K562 (cell line): ENCODE results near the gene NEURL1. TPM values are rescaled to one million over a fixed set of nuclear protein-coding genes. Genes with fewer than 3 reads are reported as not detected.

Source experiments
- ATAC-seq: fragments of 200-7000 bp; cut with Tn5 transposase; 3 replicates; pipeline ENCODE4 v1.9.1; 2020; ENCODE audit warnings: moderate library complexity
- BruUV-seq: library from RNA; stranded (reverse); fragments of 400-500 nt; replicated peaks from 2 replicates; lab custom pipeline; 2021; lab: Mats Ljungman, UMichigan
- CTCF ChIA-PET: fragments of 300-600 bp; formaldehyde crosslinking; extraction: SDS; loops from one replicate; lab custom pipeline; 2021; ENCODE audit warnings: low intra/inter-chr PET ratio; lab: Yijun Ruan, JAX
- POLR2A ChIA-PET: fragments of 300-600, 350-650 bp; sonication (Branson Sonifier 250); formaldehyde crosslinking; extraction: SDS; loops from one replicate; lab custom pipeline; 2021; ENCODE audit warnings: antibody characterized with exemption, inconsistent platforms; lab: Yijun Ruan, JAX
- DNase-seq, 4 experiments: peaks; one replicate each; pipeline versions ENCODE4 v3.0.0 to v3.0.0-alpha.2; 2011 to 2018; ENCODE audit warnings: low spot score in 3 of 4, mixed read lengths in 3 of 4; ENCODE audit errors: extremely low read depth in 1 of 4
- FAIRE-seq: peaks from 2 replicates; lab custom pipeline; 2011; peaks lifted over from hg19 to GRCh38; lab: Jason Lieb, UNC
- H2AFZ ChIP-seq: 2 replicates; pipeline ENCODE4 v1.6.0; 2011; ENCODE audit warnings: low read depth, low read length, control low read depth, inconsistent platforms
- H3K27ac ChIP-seq: fragments of 200-600 bp; 3 replicates; pipeline ENCODE4 v1.8.0; 2011; ENCODE audit warnings: low read depth, mild to moderate bottlenecking, control low read depth, inconsistent platforms, low read length, moderate library complexity, mixed read lengths; ENCODE audit errors: extremely low read depth
- H3K27me3 ChIP-seq, 2 experiments: fragments of 300-600 bp in 1 of 2; 2 replicates in 1 of 2; 3 replicates in 1 of 2; pipeline versions ENCODE4 v1.6.0 to v1.8.0; 2011; ENCODE audit warnings: inconsistent platforms in 2 of 2, low read length in 2 of 2, mild to moderate bottlenecking in 1 of 2, mixed read lengths in 1 of 2, moderate library complexity in 1 of 2; ENCODE audit not compliant: control insufficient read depth in 2 of 2, insufficient read depth in 2 of 2
- H3K36me3 ChIP-seq: fragments of 300-600 bp; 3 replicates; pipeline ENCODE4 v1.8.0; 2011; ENCODE audit warnings: mild to moderate bottlenecking, low read length, inconsistent platforms; ENCODE audit not compliant: control insufficient read depth, insufficient read depth
- H3K4me1 ChIP-seq, 2 experiments: fragments of 200-600 bp in 1 of 2; replicated peaks in 1 of 2; 2 replicates in 1 of 2; 3 replicates in 1 of 2; pipeline versions ENCODE4 v1.5.1 to v1.8.0; 2011; ENCODE audit warnings: inconsistent platforms in 2 of 2, low read length in 2 of 2, mild to moderate bottlenecking in 1 of 2, mixed read lengths in 1 of 2, moderate library complexity in 1 of 2; ENCODE audit not compliant: control insufficient read depth in 2 of 2, insufficient read depth in 2 of 2
- H3K4me2 ChIP-seq: 2 replicates; pipeline ENCODE4 v1.6.1; 2011; ENCODE audit warnings: low read length, control low read depth, inconsistent platforms, mixed read lengths; ENCODE audit not compliant: insufficient read depth
- H3K4me3 ChIP-seq: fragments of 200-600 bp; sonication (generic), shearing (Covaris generic); 2 replicates; pipeline ENCODE4 v1.5.1; 2016; ENCODE audit warnings: control low read depth, inconsistent platforms
- H3K79me2 ChIP-seq: fragments of 200-600 bp; 3 replicates; pipeline ENCODE4 v1.8.0; 2011; ENCODE audit warnings: low read length, inconsistent platforms; ENCODE audit not compliant: control insufficient read depth, insufficient read depth
- H3K9ac ChIP-seq, 2 experiments: 2 replicates each; pipeline versions ENCODE4 v1.6.0 to v1.6.1; 2011; ENCODE audit warnings: low read depth in 2 of 2, low read length in 2 of 2, control low read depth in 1 of 2, inconsistent platforms in 1 of 2, mild to moderate bottlenecking in 1 of 2, mixed read lengths in 1 of 2; ENCODE audit not compliant: insufficient read depth in 1 of 2
- H3K9me1 ChIP-seq: one replicate; pipeline ENCODE4 v1.6.0; 2011; ENCODE audit warnings: inconsistent platforms, mild to moderate bottlenecking, low read length, moderate library complexity; ENCODE audit not compliant: control insufficient read depth, insufficient read depth
- H3K9me3 ChIP-seq: replicated peaks from 2 replicates; pipeline ENCODE4 v1.5.1; 2011; ENCODE audit warnings: low read depth, low read length, inconsistent platforms; ENCODE audit not compliant: control insufficient read depth, insufficient read depth
- H4K20me1 ChIP-seq: replicated peaks from 2 replicates; pipeline ENCODE4 v1.6.1; 2011; ENCODE audit warnings: low read length, inconsistent platforms, mixed read lengths; ENCODE audit not compliant: control insufficient read depth, insufficient read depth
- BCOR ChIP-seq: fragments of 450-650 bp; IDR thresholded peaks from 2 replicates; pipeline ENCODE4 v1.6.1; 2016
- FOXM1 ChIP-seq, 2 experiments: fragments of 450-650 bp in 1 of 2; sonication (generic) in 1 of 2; formaldehyde crosslinking in 1 of 2; IDR thresholded peaks; 2 replicates each; pipeline versions ENCODE4 v1.6.1 to v1.9.0; 2017 to 2022; ENCODE audit warnings: low read depth in 2 of 2, mild to moderate bottlenecking in 2 of 2, missing genetic modification reagents in 1 of 2, moderate library complexity in 1 of 2
- KLF1 ChIP-seq: fragments of 450-650 bp; IDR thresholded peaks from 2 replicates; pipeline ENCODE4 v1.6.1; 2016; ENCODE audit warnings: missing genetic modification characterization, missing compliant biosample characterization
- MECOM ChIP-seq: fragments of 250-450 bp; sonication (Bioruptor Pico); IDR thresholded peaks from 2 replicates; pipeline ENCODE4 v1.8.0; 2022; ENCODE audit warnings: inconsistent platforms
- PML ChIP-seq: IDR thresholded peaks from 2 replicates; pipeline ENCODE4 v1.6.1; 2012; ENCODE audit warnings: low read length, inconsistent platforms
- RBM25 ChIP-seq: fragments of 200-400 bp; formaldehyde crosslinking; IDR thresholded peaks from 2 replicates; pipeline ENCODE4 v1.6.1; 2018; ENCODE audit warnings: low read length, low read depth, moderate library complexity; ENCODE audit not compliant: severe bottlenecking
- SIRT6 ChIP-seq: IDR thresholded peaks from one replicate; pipeline ENCODE4 v1.6.1; 2012; ENCODE audit warnings: low read depth, mild to moderate bottlenecking, control low read depth, inconsistent platforms, low read length, moderate library complexity
- SMAD4 ChIP-seq: fragments of 250-450 bp; sonication (Bioruptor Pico); conservative IDR thresholded peaks from 2 replicates; pipeline ENCODE4 v1.8.0; 2021; ENCODE audit warnings: inconsistent platforms, mild to moderate bottlenecking, moderate library complexity
- SMARCA4 ChIP-seq: fragments of 450-650 bp; IDR thresholded peaks from 2 replicates; pipeline ENCODE4 v1.6.1; 2016
- TAF15 ChIP-seq: fragments of 200-400 bp; formaldehyde crosslinking; IDR thresholded peaks from 2 replicates; pipeline ENCODE4 v1.6.1; 2017; ENCODE audit warnings: mild to moderate bottlenecking, low read depth, low read length, moderate library complexity
- TCF3 ChIP-seq: sonication (generic); formaldehyde crosslinking; IDR thresholded peaks from 2 replicates; pipeline ENCODE4 v1.4.0; 2020; ENCODE audit warnings: mild to moderate bottlenecking, missing genetic modification reagents
- ZBTB1 ChIP-seq: sonication (generic); formaldehyde crosslinking; IDR thresholded peaks from 2 replicates; pipeline ENCODE4 v1.8.1; 2023; ENCODE audit warnings: missing genetic modification reagents, low read depth, mild to moderate bottlenecking, borderline replicate concordance
- ZNF134 ChIP-seq: fragments of 250-450 bp; sonication (Bioruptor Pico); conservative IDR thresholded peaks from 2 replicates; pipeline ENCODE4 v1.4.0; 2020
- ZNF324 ChIP-seq: fragments of 250-450 bp; sonication (Bioruptor Pico); IDR thresholded peaks from 2 replicates; pipeline ENCODE4 v1.4.0; 2020; ENCODE audit warnings: mild to moderate bottlenecking
- ZNF512 ChIP-seq: IDR thresholded peaks from 2 replicates; pipeline ENCODE4 v1.6.1; 2016; ENCODE audit warnings: missing genetic modification characterization, missing compliant biosample characterization
- WGBS: fragments of 100-300 bp; shearing (Covaris generic); methylation state at CpG from one replicate; pipeline ENCODE4 v1.1.6; 2016; ENCODE audit warnings: low coverage, mixed read lengths; ENCODE audit not compliant: insufficient coverage; ENCODE audit errors: missing lambda C conversion rate; 5-methylcytosine and 5-hydroxymethylcytosine counted together
- in situ Hi-C: fragments of 300-500 bp; cut with MboI; formaldehyde crosslinking; loops from 4 replicates; pipeline ENCODE4 v1.15.0; 2018; ENCODE audit warnings: inconsistent platforms, mixed read lengths
- intact Hi-C: fragments of 100-400 bp; cut with micrococcal nuclease; formaldehyde crosslinking; loops from 2 replicates; pipeline ENCODE4 v1.14.2; 2022
- polyA plus RNA-seq, 8 experiments: library from polyadenylated mRNA; depleted of rRNA in 4 of 8; stranded (reverse) in 5 of 8; unstranded in 3 of 8; fragments of >200 nt; fragmentation: Nextera tagmentation in 2 of 8; fragmentation: Illumina TruSeq in 1 of 8; extraction: Ambion mirVana in 2 of 8; extraction: Trizol in 1 of 8; gene quantifications; 2 replicates each; pipeline versions ENCODE4 v1.2.1 to v1.2.3, GENCODE V29; 2011 to 2014; ENCODE audit warnings: inconsistent platforms in 1 of 8, missing spikeins in 1 of 8
- total RNA-seq, 7 experiments: library from RNA; depleted of rRNA in 6 of 7; stranded (reverse); fragments of >200 nt in 6 of 7; fragmentation: Illumina TruSeq in 2 of 7; extraction: Trizol in 2 of 7; gene quantifications; 2 replicates each; pipeline versions ENCODE4 v1.2.1 to v1.2.3, GENCODE V29; 2011 to 2021; ENCODE audit warnings: low replicate concordance in 1 of 7

Gene NEURL1
- total and polyA plus RNA-seq, 9 of the 15 experiments (the other 6 are each of a cell fraction or from before 2014, with no cell fraction given) = 0.01 to 0.45 (median 0.16) TPM; not detected in 5

DNA sequence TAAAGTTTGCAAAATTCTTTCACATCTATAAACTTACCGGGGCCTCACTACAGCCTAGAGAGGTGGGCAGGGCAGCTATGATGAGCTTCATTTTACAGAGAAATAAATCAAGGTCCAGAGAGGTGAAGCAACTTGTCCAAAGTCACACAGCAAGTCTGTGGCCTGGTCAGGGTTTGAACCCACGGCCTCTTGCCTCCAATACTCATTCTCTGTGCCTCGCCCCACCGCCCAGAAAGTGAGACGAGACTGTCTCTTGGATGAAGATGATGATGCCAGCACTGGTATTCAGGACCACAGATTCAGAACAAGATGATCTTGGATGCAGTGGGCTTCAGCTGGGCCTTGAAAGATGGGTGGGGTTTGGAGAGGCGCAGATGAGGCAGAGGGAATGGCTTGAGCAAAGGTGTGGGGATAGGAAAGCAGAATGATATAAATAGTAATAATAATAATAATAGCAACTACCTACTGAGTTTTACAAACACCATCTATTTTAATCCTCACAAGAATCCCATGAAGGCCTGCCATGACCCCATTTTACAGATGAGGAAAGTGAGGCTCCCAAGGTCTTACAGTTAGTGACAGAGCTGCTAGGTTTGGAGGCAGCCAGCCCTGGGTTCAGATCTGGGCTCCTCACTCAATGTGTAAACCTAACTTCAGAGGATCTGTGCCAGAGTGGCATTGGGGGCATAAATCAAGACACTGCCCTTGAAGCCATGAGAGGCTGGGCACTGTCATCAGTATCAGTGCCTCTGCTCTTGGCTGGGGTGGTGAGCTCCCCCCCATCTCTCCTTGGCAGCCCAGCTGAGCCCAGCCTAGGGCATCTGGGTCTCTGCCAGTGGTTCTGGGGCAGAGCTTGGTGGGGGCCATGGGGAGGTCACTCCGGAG is 70.0 kb downstream of the NEURL1 start:
- TF ChIP-seq KLF1 (tag) = no peak
- TF ChIP-seq SIRT6 = no peak
- no peak for TF ChIP-seq SMAD4
- TF ChIP-seq BCOR = 0 out of 2 replicates have a peak, but pooled peaks have one; percentile 7
- TF ChIP-seq TAF15 = no peak
- TF ChIP-seq TCF3 (CRISPR knock-in tag) = no peak
- no peak for TF ChIP-seq ZNF512 (tag)
- TF ChIP-seq FOXM1 (IDR thresholded peaks at IDR 0.05; ENCODE audit: low read depth) = no peak
- TF ChIP-seq FOXM1 (CRISPR knock-in tag; IDR thresholded peaks at IDR 0.05; ENCODE audit: low read depth) = no peak
- TF ChIP-seq SMARCA4 = no peak
- no peak for TF ChIP-seq ZBTB1
- no peak for TF ChIP-seq ZNF134
- TF ChIP-seq RBM25 = peak; percentile 75
- TF ChIP-seq PML = no peak
- no peak for TF ChIP-seq ZNF324 (CRISPR knock-in tag)
- TF ChIP-seq MECOM (CRISPR knock-in tag) = no peak
- ChIA-PET POLR2A (no interaction called here), CTCF (no interaction called here)
- Histone ChIP-seq H3K27ac (no peak overlapping the region), H3K9ac (no peak overlapping the region; a peak in 1 of 4 replicates), H3K4me3 (no peak overlapping the region), H2AFZ (no peak overlapping the region), H3K9me1 (no peaks in the 10 kb centered on the region), H3K9me3 (no peaks in the 10 kb centered on the region), H3K79me2 (no peaks in the 10 kb centered on the region), H3K36me3 (no peaks in the 10 kb centered on the region), H3K4me2 (no peak overlapping the region), H4K20me1 (no peaks in the 10 kb centered on the region), H3K4me1 (peaks cover 0 to 10% of the 10 kb centered on the region in 2 experiments; a peak in 1 of 5 replicates), H3K27me3 (peaks cover 0 to 22% of the 10 kb centered on the region in 2 experiments; a peak in 3 of 5 replicates)
- BruUV-seq = no TSS peak
- in situ Hi-C loops = no loop called here
- ATAC-seq (no peak), FAIRE-seq (no peak), DNase-seq (no peak)
- 18% methylated on average over 7 of the region's 7 CpGs for WGBS
- intact Hi-C loops = loop anchor here (10.0 kb wide), 1 partner anchor 149 kb away; no protein-coding TSS in a partner anchor
